ENCODE data around the gene FARSB.
A peak's percentile ranks its signal among the peaks of the same experiment; 100 is the strongest.
"Not testable (repeated sequence)": the region's sequence is repeated elsewhere in the genome, so short reads cannot be mapped to it uniquely, and the experiment has no call there.

FARSB gene

GRCh38 chr2:222603501-222603900, 52.4 kb downstream of the FARSB start:
- DNase-seq: no peak

- no peak for DNase-seq
Observed at GRCh38 chr2:222598611-222599010, 57.3 kb downstream of the FARSB start.

GRCh38 chr2:222595581-222595980, 60.3 kb downstream of the FARSB start:
- DNase-seq: no peak

DNA sequence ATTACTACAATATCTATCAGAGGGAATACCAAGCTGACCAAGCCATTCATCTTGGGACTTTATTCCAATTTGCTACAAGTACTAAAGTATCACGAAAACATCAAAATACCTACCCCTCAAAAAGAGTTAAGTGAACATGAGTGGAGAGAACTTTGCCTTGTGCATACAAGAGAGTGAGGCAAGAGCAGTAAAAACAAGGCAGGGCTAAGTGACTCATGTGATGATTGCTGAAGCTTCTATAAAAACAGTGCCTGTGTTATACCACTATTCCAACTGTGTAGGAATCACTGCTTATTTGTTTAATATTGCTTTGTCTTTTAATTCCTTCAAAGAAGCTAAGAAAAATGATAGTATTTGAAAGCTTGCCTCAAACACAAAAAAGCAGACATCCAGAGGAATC, 61.2 kb downstream of the FARSB start:
- DNase-seq: no peak

DNA sequence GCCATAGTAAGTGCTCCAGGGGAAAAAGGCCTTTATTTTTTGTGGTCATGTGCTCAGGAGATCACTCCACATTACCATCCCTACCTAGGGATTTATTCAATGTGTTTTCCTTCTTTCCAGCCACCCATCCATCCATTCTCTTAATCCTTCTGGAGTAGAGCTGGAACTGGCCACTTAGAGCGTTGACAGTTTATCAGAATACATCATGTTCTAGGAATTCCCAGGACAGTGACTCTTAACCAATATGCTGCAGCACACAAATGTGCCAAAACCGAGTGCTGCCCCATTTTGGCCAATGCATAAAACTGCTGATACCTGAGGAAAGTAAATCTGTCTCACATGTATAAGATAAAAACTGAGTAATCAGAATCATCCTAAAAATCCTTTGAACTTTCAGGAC, 63.7 kb downstream of the FARSB start:
- DNase-seq: no peak

- no peak for DNase-seq
Observed at GRCh38 chr2:222591661-222592060, 64.2 kb downstream of the FARSB start.

GRCh38 chr2:222584589-222584988, 71.3 kb downstream of the FARSB start:
- DNase-seq: not testable (repeated sequence)

GRCh38 chr2:222582928-222583327, 73.0 kb downstream of the FARSB start:
- no peak for DNase-seq

DNA sequence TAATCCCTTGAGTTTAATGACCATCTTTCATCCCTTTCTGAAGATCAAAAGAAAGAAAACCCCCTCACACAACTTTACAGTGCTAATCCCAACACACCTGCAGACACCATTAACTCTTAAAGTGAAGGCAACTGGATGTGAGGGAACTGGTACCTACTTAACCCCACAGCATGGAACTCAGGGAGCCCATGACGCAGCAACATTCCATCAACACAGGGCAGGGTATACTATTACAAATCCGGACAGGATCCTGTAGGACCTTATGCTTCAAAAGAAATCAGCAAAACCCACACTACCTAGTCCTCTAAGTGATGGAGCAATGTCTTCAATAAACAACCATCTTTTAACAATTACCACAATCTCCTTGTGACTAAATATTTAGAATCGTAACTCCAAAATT, 78.6 kb downstream of the FARSB start:
- DNase-seq: no peak

GRCh38 chr2:222576171-222577081, 79.5 kb downstream of the FARSB start:
- DNase-seq: no peak

- no peak for DNase-seq
Observed at GRCh38 chr2:222575618-222576017, 80.3 kb downstream of the FARSB start.

GRCh38 chr2:222572751-222573174, 83.1 kb downstream of the FARSB start:
- DNase-seq: no peak

- DNase-seq: no peak
Observed at GRCh38 chr2:222572264-222572721, 83.6 kb downstream of the FARSB start.

DNA sequence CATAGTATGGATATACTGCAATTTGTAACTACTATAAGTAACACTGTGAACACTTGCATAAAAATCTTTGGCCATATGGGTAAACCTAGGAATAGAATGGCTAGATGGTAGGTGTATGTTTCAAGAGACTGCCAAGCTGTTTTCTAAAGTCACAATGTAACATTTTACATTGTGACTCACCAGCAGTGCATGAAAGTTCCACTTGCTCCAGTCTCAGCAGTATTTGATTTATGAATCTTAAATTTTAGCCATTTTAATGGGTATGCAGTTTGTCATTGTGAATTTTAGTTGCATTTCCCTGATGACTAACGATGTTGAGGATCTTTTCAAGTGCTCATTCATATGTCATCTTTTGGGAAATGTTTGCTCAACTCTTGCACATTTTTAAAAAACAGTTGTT, 86.1 kb downstream of the FARSB start:
- DNase-seq: no peak

DNA sequence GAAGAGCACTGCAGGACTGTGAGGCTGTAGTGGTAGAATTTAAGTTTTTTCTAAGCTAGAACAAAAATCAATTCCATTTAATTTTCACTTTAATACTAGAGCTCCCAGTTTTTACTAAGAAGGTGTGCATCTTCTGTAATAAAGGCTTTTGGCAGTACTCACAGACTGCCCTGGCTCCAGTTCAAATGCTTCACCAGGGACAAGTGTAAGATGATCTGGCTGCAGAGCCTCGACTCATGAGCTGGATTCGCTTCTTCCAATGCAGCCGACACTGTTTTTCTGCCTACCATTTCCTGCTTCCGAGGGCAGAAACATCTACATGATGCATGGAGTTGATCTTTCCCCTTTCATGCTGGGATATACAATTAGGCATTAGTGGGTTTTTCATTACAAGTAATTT, 87.0 kb downstream of the FARSB start:
- peak; percentile 64 for DNase-seq

GRCh38 chr2:222566229-222566628, 89.7 kb downstream of the FARSB start:
- no peak for DNase-seq

- no peak for DNase-seq
Observed at GRCh38 chr2:222563936-222564335, 92.0 kb downstream of the FARSB start.

DNA sequence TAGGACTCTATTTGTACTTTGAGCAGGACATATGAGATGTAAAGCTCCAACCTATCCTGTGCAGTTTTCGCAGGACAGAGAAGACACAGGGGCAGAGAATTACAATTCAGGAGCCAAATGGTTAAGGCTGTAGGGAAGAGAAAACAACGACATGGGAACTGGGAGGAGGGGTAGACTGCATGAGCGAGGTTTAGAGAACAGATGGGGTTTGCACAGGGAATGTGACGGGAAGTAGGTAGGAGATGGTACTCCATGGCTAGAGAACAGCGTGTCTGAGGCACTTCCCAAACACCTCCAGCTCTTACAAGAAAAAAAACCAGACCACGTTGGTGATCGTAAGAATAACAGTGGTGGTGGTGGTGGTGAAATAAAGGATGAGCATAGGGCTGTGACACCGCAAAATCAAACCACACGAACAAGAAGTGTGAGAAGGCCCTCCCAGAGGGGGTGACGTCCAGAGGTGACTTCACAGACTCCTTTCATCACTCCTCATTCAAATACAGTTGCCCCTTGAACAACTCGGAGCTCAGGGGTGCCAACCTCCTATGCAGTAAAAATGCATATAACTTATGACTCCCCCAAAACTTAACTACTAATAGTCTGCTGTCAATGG, 92.7 kb downstream of the FARSB start:
- no peak for DNase-seq

DNA sequence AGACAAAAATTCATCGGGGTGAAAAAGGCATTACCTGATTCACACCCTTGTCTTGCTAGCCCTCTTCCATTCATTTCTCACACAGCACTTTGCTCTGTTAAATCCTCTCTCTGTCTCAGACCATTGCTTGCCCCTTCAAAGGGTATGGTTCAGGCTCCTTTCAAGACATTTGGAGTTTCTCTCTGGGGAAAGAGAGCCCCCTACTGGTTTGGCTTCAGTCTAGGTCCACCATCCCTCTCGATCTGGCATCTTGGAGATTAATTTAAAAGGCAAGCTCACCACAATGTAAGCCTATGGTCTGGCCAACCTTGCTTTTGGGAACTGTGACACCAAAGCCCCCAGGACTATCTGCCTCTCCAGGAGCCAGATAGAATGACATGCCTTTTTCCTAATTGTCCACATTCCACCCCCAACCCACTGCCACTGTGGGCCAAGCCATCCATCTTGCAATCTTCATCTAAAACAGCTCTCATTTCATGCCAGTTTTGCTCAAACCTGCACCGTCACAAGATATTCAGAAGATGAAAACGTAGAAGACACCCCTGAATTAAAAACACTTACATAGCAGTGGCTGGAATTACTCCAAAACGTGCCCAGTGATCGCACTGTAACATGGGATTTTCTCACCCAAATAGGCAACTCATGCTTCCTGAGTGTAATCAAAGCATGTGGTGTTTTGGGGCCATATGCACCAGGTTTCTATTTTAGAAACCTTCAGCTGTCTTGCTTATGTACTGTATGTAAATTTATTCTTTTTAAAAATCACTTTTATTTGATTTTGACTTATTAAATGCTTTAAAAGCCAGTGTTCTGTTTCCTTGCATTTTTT, 93.9 kb downstream of the FARSB start:
- DNase-seq: no peak

GRCh38 chr2:222561151-222561550, 94.7 kb downstream of the FARSB start:
- DNase-seq: no peak

GRCh38 chr2:222554517-222554916, 101.4 kb downstream of the FARSB start:
- DNase-seq: no peak

DNA sequence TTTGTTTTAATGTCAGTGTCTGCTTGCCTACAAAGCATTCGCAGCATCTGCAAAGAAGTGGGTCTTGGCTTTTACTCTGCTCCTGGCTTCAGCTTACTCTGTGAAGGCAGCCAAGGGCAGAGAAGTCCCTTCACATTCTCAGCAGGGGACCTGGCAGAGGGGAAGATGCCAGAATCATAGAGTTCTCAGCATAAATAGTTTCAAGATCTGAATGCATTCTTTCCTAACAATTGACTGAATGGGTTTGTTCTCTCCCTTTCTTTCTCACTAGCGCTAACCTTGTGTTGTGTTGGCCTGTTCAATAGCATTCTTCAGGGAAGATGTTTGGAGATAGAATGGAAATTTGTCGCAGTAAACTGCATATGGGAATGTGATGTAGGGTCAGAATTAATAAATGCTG, 106.9 kb downstream of the FARSB start:
- no peak for DNase-seq

- DNase-seq: no peak
Observed at GRCh38 chr2:222547083-222547482, 108.8 kb downstream of the FARSB start.

All from NCI-H2171 (cell line).